Measurements from ENCODE around the gene SPEG. TPM values are rescaled to one million over a fixed set of nuclear protein-coding genes. Genes with fewer than 3 reads are reported as not detected.
A peak's percentile ranks its signal among the peaks of the same experiment; 100 is the strongest.

The SPEG gene
- total and polyA plus RNA-seq, 9 donors = 66.5 to 177 (median 146) TPM

DNA sequence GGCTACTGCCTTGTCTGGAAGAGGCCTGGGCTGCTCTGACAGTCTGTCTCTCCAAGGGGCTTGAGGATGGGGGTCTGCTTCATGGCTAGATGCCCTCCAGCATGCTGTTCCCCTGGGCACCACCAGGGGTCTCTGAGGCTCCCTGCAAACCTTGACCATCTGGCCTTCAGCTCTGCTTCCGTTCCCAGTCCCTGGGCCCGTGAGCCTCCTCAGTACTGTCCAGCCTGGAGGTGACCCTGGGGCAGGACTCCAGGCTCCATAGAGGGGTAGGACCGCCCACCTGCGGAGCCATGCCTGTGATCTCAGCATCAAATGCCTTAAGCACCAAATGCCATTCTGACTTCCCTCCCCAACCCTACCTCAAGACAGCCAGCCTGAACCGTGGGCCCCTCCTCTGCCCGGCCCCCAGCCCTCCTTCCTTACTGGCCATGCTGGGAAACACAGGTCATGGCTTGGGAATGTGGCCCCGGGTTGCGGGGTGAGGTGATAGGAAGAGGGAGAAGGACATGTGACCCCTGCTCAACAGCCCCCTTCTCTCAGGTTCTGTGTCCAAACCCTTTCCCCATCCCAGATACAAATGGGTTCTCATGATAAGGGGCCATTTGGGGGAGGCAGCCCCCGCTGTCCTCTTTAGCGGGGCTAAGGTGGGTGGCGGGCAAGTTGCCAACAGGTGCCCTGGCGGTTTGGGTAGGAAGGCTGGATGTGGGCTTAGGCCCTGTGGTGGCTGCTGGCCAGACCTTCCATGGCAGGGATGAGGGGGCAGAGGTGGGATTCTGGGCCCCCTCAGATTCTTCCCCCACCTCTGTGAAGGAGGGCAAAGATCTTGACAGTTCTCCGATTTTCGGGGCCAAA is 25.0 kb downstream of the SPEG start:
- Histone ChIP-seq H3K27ac (ENCODE audit: low read length) (peak overlapping the region; percentile 88), H3K36me3 (ENCODE audit: control insufficient read depth, insufficient read depth, low read length) (peaks cover 63% of the 10 kb centered on the region), H3K27me3 (ENCODE audit: control insufficient read depth, insufficient read depth, low read length) (no peaks in the 10 kb centered on the region), H3K4me1 (ENCODE audit: control insufficient read depth, insufficient read depth, low read length) (peaks cover 50% of the 10 kb centered on the region), H3K4me3 (ENCODE audit: low read length) (no peak overlapping the region), H3K9me3 (replicated peaks; ENCODE audit: control insufficient read depth, low read depth, low read length) (no peaks in the 10 kb centered on the region)
- DNase-seq = peak; percentile 68
- 47% methylated on average over 9 of the region's 14 CpGs for WGBS (ENCODE audit: insufficient coverage)

DNA sequence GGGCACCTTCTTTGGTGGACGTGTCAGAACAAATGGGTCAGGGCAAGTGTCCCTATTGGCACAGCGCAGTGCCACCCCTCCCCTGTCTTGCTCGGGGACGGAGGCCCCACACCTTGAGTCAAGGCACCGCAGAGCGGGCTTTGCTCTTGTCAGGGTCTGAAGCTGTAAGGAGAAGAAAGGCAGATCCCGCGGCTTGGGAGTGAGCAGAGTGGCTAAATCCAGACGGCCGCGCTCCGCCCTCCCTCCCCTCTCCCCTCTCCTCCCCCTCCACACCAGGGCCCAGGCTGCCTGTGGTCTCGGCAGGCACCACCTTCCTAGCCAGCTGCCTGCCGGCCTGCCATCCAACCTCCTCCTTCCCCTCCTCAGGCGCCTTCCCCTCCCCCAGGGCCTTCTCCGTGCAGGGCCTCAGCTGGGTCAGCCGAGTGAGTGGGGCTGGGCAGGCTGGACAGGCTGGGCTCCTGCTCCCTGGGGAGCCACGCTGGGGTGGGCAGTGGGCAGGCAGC is 25.8 kb downstream of the SPEG start:
- WGBS (ENCODE audit: insufficient coverage) = 11% methylated on average over 7 of the region's 18 CpGs
- Histone ChIP-seq H3K9me3 (replicated peaks; ENCODE audit: control insufficient read depth, low read depth, low read length) (no peaks in the 10 kb centered on the region), H3K4me1 (ENCODE audit: control insufficient read depth, insufficient read depth, low read length) (peaks cover 49% of the 10 kb centered on the region), H3K4me3 (ENCODE audit: low read length) (no peak overlapping the region), H3K27me3 (ENCODE audit: control insufficient read depth, insufficient read depth, low read length) (no peaks in the 10 kb centered on the region), H3K36me3 (ENCODE audit: control insufficient read depth, insufficient read depth, low read length) (peaks cover 65% of the 10 kb centered on the region), H3K27ac (ENCODE audit: low read length) (peak overlapping the region; percentile 88)
- peak; percentile 84 for DNase-seq

GRCh38 chr2:219461047-219461514 is 26.4 kb downstream of the SPEG start:
- peak overlapping the region; percentile 62 for H3K27ac ChIP-seq (ENCODE audit: low read length)
- H3K27me3 ChIP-seq (ENCODE audit: control insufficient read depth, insufficient read depth, low read length) = no peaks in the 10 kb centered on the region
- H3K4me1 ChIP-seq (ENCODE audit: control insufficient read depth, insufficient read depth, low read length) = peaks cover 48% of the 10 kb centered on the region
- H3K4me3 ChIP-seq (ENCODE audit: low read length) = no peak overlapping the region
- DNase-seq = peak; percentile 41
- WGBS (ENCODE audit: insufficient coverage) = 33% methylated on average over 1 of the region's 11 CpGs
- no peaks in the 10 kb centered on the region for H3K9me3 ChIP-seq (replicated peaks; ENCODE audit: control insufficient read depth, low read depth, low read length)
- H3K36me3 ChIP-seq (ENCODE audit: control insufficient read depth, insufficient read depth, low read length) = peaks cover 65% of the 10 kb centered on the region

DNA sequence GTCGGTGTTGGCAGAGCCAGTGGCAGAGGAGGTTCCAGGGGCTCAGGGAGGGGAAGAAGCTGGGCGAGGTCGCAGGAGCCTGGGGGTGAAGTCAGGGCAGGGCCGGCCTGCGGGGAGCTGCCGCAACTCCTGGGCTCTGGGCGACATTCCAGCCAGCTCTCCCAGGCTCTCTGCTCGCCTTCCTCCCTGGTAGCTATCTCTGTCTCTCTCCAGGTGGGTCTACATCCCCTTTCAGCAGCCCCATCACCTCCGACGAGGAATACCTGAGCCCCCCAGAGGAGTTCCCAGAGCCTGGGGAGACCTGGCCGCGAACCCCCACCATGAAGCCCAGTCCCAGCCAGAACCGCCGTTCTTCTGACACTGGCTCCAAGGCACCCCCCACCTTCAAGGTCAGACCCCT is 27.0 kb downstream of the SPEG start:
- Histone ChIP-seq H3K27me3 (ENCODE audit: control insufficient read depth, insufficient read depth, low read length) (no peaks in the 10 kb centered on the region), H3K27ac (ENCODE audit: low read length) (peak overlapping the region; percentile 62), H3K9me3 (replicated peaks; ENCODE audit: control insufficient read depth, low read depth, low read length) (no peaks in the 10 kb centered on the region), H3K36me3 (ENCODE audit: control insufficient read depth, insufficient read depth, low read length) (peaks cover 65% of the 10 kb centered on the region), H3K4me3 (ENCODE audit: low read length) (no peak overlapping the region), H3K4me1 (ENCODE audit: control insufficient read depth, insufficient read depth, low read length) (peaks cover 48% of the 10 kb centered on the region)
- DNase-seq = no peak
- 82% methylated on average over 14 of the region's 14 CpGs for WGBS (ENCODE audit: insufficient coverage)

- Histone ChIP-seq H3K4me1 (ENCODE audit: control insufficient read depth, insufficient read depth, low read length) (peaks cover 42% of the 10 kb centered on the region), H3K4me3 (ENCODE audit: low read length) (no peak overlapping the region), H3K9me3 (replicated peaks; ENCODE audit: control insufficient read depth, low read depth, low read length) (no peaks in the 10 kb centered on the region), H3K27ac (ENCODE audit: low read length) (no peak overlapping the region), H3K27me3 (ENCODE audit: control insufficient read depth, insufficient read depth, low read length) (no peaks in the 10 kb centered on the region), H3K36me3 (ENCODE audit: control insufficient read depth, insufficient read depth, low read length) (peaks cover 67% of the 10 kb centered on the region)
- no peak for DNase-seq
- 100% methylated on average over 2 of the region's 9 CpGs for WGBS (ENCODE audit: insufficient coverage)
Observed at GRCh38 chr2:219462349-219462748, 27.7 kb downstream of the SPEG start.

GRCh38 chr2:219464286-219465032 is 29.8 kb downstream of the SPEG start:
- peaks cover 72% of the 10 kb centered on the region for H3K36me3 ChIP-seq (ENCODE audit: control insufficient read depth, insufficient read depth, low read length)
- H3K9me3 ChIP-seq (replicated peaks; ENCODE audit: control insufficient read depth, low read depth, low read length) = no peaks in the 10 kb centered on the region
- WGBS (ENCODE audit: insufficient coverage) = 88% methylated on average over 19 of the region's 21 CpGs
- H3K27ac ChIP-seq (ENCODE audit: low read length) = no peak overlapping the region
- no peaks in the 10 kb centered on the region for H3K27me3 ChIP-seq (ENCODE audit: control insufficient read depth, insufficient read depth, low read length)
- no peak overlapping the region for H3K4me3 ChIP-seq (ENCODE audit: low read length)
- H3K4me1 ChIP-seq (ENCODE audit: control insufficient read depth, insufficient read depth, low read length) = peaks cover 22% of the 10 kb centered on the region
- DNase-seq = no peak

DNA sequence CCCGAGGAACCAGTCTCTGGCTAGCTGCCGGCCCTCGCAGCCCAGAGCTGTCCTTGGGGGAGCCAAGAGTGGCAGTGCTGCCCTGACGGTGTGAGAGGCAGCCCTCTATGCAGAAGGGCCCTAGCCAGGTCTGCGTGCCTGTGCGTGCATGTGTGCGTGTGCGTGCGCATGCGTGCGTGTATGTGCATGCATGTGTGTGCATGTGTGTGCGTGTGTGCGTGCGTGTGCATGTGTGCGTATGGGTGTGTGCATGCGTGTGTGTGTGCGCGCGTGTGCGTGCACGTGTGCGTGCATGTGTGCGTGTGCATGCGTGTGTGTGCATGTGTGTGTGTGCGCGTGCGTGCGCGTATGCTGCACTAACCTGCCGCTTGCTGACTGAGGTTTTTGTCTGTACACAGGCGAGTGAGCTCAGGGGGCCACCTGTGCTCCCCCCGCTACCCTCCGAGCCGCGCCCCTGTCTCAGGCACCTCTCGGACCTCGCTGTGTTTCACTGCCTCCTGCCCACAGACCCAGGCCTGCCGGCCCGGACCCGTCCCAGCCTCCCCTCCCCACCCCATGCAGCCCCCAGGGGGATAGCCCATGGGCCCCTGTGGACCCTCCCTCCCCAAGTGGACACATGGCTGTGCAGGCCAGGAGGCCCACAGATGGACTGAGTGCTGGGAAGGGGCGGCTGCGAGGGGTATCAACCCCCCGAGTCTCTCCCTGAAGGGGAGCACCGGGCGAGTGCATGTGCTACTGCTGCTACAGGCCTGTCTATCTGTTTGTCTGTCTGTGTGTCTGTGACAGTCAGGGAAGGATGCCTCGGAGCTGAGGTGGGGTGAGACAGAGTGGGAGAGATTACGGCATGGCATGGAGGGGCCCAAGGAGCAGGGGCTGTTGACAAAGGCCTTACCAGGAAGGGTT is 31.3 kb downstream of the SPEG start:
- no peaks in the 10 kb centered on the region for H3K9me3 ChIP-seq (replicated peaks; ENCODE audit: control insufficient read depth, low read depth, low read length)
- no peak for DNase-seq
- no peak overlapping the region for H3K27ac ChIP-seq (ENCODE audit: low read length)
- peaks cover 87% of the 10 kb centered on the region for H3K36me3 ChIP-seq (ENCODE audit: control insufficient read depth, insufficient read depth, low read length)
- no peak overlapping the region for H3K4me3 ChIP-seq (ENCODE audit: low read length)
- peaks cover 8% of the 10 kb centered on the region for H3K4me1 ChIP-seq (ENCODE audit: control insufficient read depth, insufficient read depth, low read length)
- WGBS (ENCODE audit: insufficient coverage) = 89% methylated on average over 42 of the region's 47 CpGs
- H3K27me3 ChIP-seq (ENCODE audit: control insufficient read depth, insufficient read depth, low read length) = no peaks in the 10 kb centered on the region

GRCh38 chr2:219466816-219467735 is 32.4 kb downstream of the SPEG start:
- WGBS (ENCODE audit: insufficient coverage) = 73% methylated on average over 21 of the region's 28 CpGs
- Histone ChIP-seq H3K36me3 (ENCODE audit: control insufficient read depth, insufficient read depth, low read length) (peaks cover 91% of the 10 kb centered on the region), H3K27ac (ENCODE audit: low read length) (no peak overlapping the region), H3K4me1 (ENCODE audit: control insufficient read depth, insufficient read depth, low read length) (peaks cover 3% of the 10 kb centered on the region), H3K4me3 (ENCODE audit: low read length) (no peak overlapping the region), H3K27me3 (ENCODE audit: control insufficient read depth, insufficient read depth, low read length) (no peaks in the 10 kb centered on the region), H3K9me3 (replicated peaks; ENCODE audit: control insufficient read depth, low read depth, low read length) (no peaks in the 10 kb centered on the region)
- DNase-seq = no peak

DNA sequence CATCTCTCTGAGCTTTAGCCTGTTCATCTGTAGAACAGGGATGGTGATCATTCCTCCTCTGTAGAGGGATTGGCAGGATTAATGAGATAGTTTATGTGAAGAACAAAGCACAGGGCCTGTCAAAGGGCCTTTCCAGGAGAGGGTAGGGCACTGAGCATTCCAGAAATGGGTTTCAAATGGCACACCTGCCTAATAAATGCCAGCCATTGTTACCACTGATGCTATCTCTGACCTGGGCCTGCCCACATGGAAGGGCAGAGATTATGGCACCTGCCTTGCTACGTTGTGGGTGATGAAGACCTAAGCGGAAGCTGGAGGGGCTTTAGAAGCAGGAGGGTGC is 33.1 kb downstream of the SPEG start:
- no peak for DNase-seq
- H3K4me3 ChIP-seq (ENCODE audit: low read length) = no peak overlapping the region
- WGBS (ENCODE audit: insufficient coverage) = 80% methylated on average over 2 of the region's 2 CpGs
- H3K36me3 ChIP-seq (ENCODE audit: control insufficient read depth, insufficient read depth, low read length) = peaks cover 91% of the 10 kb centered on the region
- peaks cover 5% of the 10 kb centered on the region for H3K4me1 ChIP-seq (ENCODE audit: control insufficient read depth, insufficient read depth, low read length)
- no peak overlapping the region for H3K27ac ChIP-seq (ENCODE audit: low read length)
- no peaks in the 10 kb centered on the region for H3K9me3 ChIP-seq (replicated peaks; ENCODE audit: control insufficient read depth, low read depth, low read length)
- H3K27me3 ChIP-seq (ENCODE audit: control insufficient read depth, insufficient read depth, low read length) = no peaks in the 10 kb centered on the region

Data from muscle of leg (tissue), 11 donors.